Measurements from ENCODE around the gene NAV2.

Gene NAV2

DNA sequence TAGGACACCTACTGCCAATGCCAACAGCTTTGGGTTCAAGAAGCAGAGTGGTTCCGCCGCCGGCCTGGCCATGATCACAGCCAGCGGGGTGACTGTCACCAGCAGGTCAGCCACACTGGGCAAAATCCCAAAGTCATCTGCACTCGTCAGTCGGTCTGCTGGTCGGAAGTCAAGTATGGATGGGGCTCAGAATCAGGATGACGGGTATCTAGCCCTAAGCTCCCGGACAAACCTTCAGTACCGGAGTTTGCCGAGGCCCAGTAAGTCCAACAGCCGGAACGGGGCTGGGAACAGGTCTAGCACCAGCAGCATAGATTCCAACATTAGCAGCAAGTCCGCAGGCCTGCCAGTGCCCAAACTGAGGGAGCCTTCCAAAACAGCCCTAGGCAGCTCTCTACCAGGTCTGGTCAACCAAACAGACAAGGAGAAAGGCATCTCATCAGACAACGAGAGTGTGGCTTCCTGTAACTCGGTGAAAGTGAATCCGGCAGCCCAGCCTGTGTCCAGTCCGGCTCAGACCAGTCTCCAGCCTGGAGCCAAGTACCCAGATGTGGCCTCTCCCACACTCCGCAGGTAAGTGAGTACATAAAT lies 332.6 kb downstream of the NAV2 start:
- ATAC-seq: no peak
- H3K4me3 Mint-ChIP-seq: no peak overlapping the region
- H3K36me3 Mint-ChIP-seq: no peaks in the 10 kb centered on the region
- DNase-seq (ENCODE audit: low spot score in 2 of 2): no peak
- no peaks in the 10 kb centered on the region for H3K4me1 Mint-ChIP-seq
- no peaks in the 10 kb centered on the region for H3K9me3 Mint-ChIP-seq
- no peak overlapping the region for H3K27ac Mint-ChIP-seq

DNA sequence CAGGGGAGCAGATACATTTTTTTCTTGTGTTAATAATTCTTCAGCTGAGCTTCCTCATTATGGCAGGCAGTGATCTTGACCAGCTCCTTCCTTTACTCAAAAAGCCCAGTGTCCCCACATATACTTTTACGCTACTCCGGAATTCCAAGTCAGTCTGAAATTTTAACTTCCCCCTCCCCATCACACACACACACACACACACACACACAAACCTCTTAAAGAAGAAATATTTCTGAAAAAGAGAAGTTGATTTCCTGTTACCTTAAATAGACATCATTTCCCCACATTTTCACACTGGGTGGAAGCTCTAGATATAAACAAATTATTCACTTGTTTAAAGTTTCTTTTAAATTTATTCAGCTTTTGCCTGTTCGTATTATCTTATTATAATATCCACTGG lies 333.8 kb downstream of the NAV2 start:
- no peak overlapping the region for H3K27ac Mint-ChIP-seq
- no peaks in the 10 kb centered on the region for H3K36me3 Mint-ChIP-seq
- DNase-seq (ENCODE audit: low spot score in 2 of 2) (no peak), ATAC-seq (no peak)
- no peaks in the 10 kb centered on the region for H3K4me1 Mint-ChIP-seq
- no peaks in the 10 kb centered on the region for H3K9me3 Mint-ChIP-seq
- H3K4me3 Mint-ChIP-seq: no peak overlapping the region

DNA sequence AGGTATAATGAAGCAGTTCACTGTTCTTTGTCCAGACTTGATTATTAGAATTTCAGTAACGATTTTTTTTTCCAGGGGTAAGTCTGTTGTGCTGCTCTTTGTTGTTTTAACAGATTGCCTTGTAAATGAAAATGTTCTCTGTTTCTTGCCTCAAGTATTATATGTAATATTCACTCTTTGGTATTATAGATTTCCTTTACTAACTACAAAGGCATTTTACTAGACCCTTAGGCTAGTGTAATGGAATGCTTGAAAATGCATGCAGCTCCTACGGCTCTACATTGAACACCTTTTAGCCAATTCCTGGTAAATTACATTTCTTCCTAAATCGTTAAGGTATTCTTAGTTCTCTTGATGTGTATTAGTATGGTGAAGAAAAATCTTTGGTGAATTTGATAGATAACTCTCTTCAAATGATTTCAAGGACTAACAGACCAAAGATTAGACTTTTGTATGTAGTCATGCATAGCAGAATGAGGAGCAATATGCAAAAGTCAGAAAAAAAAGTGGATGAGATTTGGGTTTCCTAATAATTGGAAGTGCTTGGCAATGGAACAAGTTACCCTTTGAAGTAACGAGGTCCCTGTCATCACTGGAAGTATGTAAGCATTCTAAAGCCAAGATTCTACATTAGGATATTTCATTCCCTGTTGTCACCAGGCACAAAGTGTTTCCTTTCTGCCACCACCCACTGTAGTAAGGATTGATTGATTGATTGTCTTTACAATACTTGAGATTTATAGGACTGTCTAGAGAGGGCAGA lies 334.6 kb downstream of the NAV2 start:
- ATAC-seq (no peak), DNase-seq (ENCODE audit: low spot score in 2 of 2) (no peak)
- no peak overlapping the region for H3K4me3 Mint-ChIP-seq
- H3K4me1 Mint-ChIP-seq: no peaks in the 10 kb centered on the region
- H3K27ac Mint-ChIP-seq: no peak overlapping the region
- no peaks in the 10 kb centered on the region for H3K36me3 Mint-ChIP-seq
- no peaks in the 10 kb centered on the region for H3K9me3 Mint-ChIP-seq

DNA sequence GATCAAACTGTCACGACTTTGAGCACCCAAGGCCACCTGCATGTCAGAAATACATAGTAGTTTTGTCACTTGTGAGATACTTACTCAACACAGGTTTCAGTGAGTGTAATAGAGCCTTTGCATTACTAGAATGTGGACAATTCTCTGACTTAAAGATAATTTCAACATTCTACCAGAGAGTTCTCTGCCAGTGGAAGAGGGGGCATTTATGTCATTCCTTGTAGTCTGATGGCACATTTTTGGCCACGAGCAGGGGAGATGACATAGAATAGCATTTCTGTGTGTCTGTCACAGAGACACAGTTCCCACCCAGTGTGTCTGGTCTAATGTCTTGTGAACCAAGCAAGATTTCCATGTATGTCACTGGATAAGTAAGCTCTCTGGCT lies 335.1 kb downstream of the NAV2 start:
- DNase-seq (ENCODE audit: low spot score in 2 of 2): no peak
- H3K27ac Mint-ChIP-seq: no peak overlapping the region
- no peak for ATAC-seq

DNA sequence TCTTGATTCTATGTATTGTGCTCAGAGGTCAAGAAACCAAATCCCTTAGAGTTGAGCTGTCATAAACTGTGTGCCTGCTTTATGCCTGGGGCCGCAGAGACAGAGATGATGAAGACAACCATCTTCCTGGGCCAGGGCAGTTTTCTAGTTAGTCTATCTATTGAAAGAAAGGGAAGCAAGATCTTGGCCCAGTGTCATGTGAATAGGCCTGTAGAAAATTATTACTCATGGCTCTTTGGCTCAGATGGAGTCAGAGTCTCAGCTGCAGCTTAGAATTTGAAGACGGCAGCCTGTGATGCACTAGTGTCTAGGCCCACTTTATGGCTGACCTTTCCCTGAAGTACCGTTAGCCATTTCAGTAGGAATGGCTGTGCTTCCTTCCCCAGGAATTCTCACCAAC lies 335.6 kb downstream of the NAV2 start:
- no peak overlapping the region for H3K27ac Mint-ChIP-seq
- no peaks in the 10 kb centered on the region for H3K9me3 Mint-ChIP-seq
- ATAC-seq (no peak), DNase-seq (ENCODE audit: low spot score in 2 of 2) (no peak)
- H3K4me1 Mint-ChIP-seq: no peaks in the 10 kb centered on the region
- H3K4me3 Mint-ChIP-seq: no peak overlapping the region
- H3K36me3 Mint-ChIP-seq: no peaks in the 10 kb centered on the region

More for the DNA sequence above, 335.1 kb downstream of the NAV2 start:
- Mint-ChIP-seq H3K36me3 (no peaks in the 10 kb centered on the region), H3K4me3 (no peak overlapping the region), H3K4me1 (no peaks in the 10 kb centered on the region), H3K9me3 (no peaks in the 10 kb centered on the region)

DNA sequence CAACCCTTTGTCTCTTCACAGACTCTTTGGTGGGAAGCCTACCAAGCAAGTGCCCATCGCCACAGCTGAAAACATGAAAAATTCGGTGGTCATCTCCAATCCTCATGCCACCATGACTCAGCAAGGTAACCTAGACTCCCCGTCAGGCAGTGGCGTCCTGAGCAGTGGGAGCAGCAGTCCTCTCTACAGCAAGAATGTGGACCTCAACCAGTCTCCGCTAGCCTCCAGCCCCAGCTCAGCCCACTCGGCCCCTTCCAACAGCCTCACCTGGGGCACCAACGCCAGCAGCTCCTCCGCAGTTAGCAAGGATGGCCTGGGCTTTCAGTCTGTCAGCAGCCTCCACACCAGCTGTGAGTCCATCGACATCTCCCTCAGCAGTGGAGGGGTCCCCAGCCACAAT lies 336.1 kb downstream of the NAV2 start:
- H3K9me3 Mint-ChIP-seq: no peaks in the 10 kb centered on the region
- ATAC-seq (no peak), DNase-seq (ENCODE audit: low spot score in 2 of 2) (no peak)
- H3K27ac Mint-ChIP-seq: no peak overlapping the region
- H3K36me3 Mint-ChIP-seq: no peaks in the 10 kb centered on the region
- no peaks in the 10 kb centered on the region for H3K4me1 Mint-ChIP-seq
- no peak overlapping the region for H3K4me3 Mint-ChIP-seq

DNA sequence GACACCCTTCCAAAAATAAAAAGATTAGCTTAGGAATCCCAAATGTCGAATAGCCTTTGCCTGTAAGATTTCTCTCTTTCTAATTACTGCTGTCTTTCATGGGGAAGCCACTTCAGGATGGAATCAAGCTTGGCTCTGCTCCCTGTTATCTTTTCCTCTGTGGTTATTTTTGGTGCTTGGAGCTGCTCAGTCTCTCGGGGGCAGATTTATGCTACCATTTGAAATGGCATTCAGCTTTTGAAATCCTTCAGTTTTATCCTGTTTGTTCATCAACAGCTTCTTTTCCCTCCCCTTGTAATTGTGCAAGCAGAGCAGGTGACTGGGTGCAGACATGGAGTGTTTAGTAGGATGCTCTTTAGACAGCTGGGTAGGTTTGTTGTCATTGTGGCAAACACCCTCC lies 336.6 kb downstream of the NAV2 start:
- ATAC-seq (no peak), DNase-seq (ENCODE audit: low spot score in 2 of 2) (no peak)
- H3K4me1 Mint-ChIP-seq: no peaks in the 10 kb centered on the region
- no peaks in the 10 kb centered on the region for H3K36me3 Mint-ChIP-seq
- H3K27ac Mint-ChIP-seq: no peak overlapping the region
- H3K4me3 Mint-ChIP-seq: no peak overlapping the region
- no peaks in the 10 kb centered on the region for H3K9me3 Mint-ChIP-seq

DNA sequence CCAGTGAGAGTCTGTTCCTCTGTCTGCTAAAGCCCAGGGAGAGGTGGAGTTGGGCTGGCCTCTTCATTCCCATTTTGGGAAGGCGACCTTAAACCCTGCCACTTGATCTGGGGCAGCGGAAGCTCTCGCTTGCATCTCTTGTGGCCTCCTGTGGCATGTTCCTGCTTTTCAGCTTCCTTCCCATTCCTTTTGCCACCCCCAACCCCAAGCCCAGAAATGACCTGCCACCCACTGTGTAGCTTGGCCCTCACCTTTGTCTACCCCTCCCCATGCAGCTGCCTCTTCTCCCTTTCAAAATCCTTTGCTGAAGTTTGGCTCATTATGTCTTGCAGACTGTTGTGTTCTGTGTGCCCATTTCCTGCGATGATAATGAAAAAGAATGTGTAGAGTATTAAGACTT lies 337.4 kb downstream of the NAV2 start:
- Mint-ChIP-seq H3K36me3 (no peaks in the 10 kb centered on the region), H3K4me1 (no peaks in the 10 kb centered on the region), H3K27ac (no peak overlapping the region), H3K9me3 (no peaks in the 10 kb centered on the region), H3K4me3 (no peak overlapping the region)
- DNase-seq (ENCODE audit: low spot score in 2 of 2) (no peak), ATAC-seq (no peak)

DNA sequence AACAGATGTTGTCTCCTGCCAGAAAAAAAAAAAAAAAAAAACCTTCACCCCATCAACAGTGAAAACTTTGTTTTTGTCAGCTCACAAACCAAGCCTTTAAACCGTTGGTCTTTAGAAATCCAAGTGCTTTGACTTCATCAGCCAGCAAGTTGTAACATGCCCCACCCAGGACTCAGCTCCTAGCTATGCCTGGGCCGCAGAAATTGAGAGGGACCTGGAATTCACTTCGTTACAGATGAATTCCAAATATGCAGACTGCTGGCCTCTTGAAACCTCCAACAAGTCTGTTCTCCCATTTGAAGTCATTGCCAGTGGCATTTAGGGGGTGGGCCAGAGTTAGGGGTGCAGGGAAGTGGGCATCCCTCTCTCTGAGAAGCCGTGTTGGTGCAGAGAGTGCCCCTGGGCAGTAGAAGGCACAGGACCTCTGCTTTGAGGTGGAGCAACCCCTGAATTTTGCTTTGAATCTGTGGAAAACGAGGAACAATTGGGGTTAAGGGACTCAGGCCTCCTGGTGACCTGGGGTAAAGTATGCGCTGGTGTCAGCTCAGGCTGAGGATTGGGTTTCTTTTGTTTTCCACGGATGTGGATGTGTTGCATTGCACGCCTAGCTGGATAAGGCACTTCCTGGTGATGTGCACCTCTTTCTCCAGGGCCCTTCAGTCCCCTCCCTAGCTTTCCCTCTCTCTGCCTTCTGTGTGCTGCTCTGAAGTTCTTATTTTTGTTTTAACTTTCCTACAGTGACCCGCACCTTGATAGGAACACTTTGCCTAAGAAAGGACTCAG lies 338.1 kb downstream of the NAV2 start:
- ATAC-seq: no peak
- Mint-ChIP-seq H3K9me3 (no peaks in the 10 kb centered on the region), H3K4me1 (no peaks in the 10 kb centered on the region), H3K4me3 (no peak overlapping the region), H3K27ac (no peak overlapping the region), H3K36me3 (no peaks in the 10 kb centered on the region)
- no peak for DNase-seq (ENCODE audit: low spot score in 2 of 2)

DNA sequence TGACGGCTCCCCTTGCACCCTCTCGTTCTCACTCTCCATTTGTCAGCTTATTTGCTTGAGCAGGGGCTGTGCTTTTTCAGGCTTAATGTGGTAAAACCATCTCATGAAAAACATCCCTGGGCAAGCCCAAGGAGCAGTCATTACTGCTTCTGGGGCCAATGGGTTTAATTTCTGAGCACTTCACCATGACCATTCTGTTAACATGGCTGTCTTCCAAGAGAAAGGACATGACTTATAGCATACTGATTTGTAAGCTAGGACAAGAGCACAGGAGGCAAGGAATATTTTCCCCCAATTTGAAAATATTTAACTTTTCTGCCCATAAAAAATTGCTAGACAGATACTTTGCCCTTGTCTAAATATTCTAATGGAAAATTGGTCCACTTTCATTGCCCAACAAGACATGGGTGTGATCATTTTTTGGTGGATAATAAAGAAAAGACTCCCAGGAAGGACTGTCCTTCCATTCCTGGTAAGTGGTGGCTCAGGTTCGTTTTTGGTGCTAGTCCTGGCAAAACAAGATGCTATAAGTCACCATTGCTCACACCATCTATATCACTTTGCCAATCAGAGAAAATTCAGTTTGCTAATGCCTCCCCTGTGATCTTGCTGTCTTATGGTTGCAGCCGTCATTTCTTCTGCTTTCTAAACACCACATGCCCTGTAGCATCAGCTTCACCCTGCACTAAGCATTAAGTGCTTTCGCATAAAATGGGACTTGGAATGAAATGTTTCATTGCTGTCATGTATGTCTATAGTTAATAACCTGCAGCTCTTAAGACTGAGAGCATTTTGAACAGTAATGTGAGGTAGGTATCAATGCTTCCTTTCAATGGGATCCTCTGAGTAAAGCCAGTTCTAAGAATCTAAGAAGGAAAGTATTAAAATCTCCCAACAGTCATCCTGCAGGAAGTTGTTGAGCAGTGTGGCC lies 339.1 kb downstream of the NAV2 start:
- no peak for ATAC-seq
- Mint-ChIP-seq H3K9me3 (no peaks in the 10 kb centered on the region), H3K4me1 (no peaks in the 10 kb centered on the region), H3K36me3 (no peaks in the 10 kb centered on the region), H3K4me3 (no peak overlapping the region), H3K27ac (no peak overlapping the region)
- no peak for DNase-seq (ENCODE audit: low spot score in 2 of 2)

DNA sequence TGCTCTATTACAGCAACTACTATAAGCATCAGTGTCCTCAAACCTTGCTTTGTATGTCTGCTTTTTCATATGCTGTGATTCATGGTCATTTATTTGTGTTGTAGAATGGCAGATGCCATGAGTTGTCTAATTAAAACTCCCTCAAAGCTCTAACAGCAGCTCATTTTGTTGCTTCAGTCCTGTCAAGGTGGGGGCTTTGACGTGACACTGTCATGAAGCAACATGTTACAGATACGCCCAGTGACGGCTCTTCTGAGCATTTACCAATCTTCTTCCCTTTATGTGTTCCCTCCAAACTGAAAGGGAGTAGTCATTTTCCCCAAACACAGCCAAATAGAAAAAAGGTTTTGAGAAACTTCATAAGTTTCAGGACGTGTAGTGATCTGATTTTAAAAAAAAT lies 340.9 kb downstream of the NAV2 start:
- Mint-ChIP-seq H3K27ac (no peak overlapping the region), H3K9me3 (no peaks in the 10 kb centered on the region), H3K4me3 (no peak overlapping the region), H3K36me3 (no peaks in the 10 kb centered on the region), H3K4me1 (no peaks in the 10 kb centered on the region)
- no peak for DNase-seq (ENCODE audit: low spot score in 2 of 2)
- no peak for ATAC-seq

DNA sequence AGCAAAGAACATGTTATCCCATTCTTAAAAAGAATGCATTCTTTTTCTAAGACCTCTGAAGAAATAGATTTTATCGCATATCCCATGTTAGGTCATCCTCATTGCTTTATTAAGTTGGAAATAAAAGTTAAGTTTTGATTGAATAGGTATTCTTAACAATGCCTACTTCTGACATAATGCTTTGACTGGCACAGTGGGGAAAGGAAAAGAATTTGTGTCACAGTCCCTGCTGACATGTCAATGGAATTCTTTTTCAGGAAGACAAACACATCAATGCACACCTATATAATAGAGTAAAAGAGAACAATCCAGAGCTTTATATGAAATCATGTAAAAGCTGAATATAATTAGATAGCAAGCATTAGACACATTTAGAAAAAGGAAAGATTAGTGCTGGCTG lies 341.9 kb downstream of the NAV2 start:
- no peak overlapping the region for H3K4me3 Mint-ChIP-seq
- ATAC-seq: no peak

DNA sequence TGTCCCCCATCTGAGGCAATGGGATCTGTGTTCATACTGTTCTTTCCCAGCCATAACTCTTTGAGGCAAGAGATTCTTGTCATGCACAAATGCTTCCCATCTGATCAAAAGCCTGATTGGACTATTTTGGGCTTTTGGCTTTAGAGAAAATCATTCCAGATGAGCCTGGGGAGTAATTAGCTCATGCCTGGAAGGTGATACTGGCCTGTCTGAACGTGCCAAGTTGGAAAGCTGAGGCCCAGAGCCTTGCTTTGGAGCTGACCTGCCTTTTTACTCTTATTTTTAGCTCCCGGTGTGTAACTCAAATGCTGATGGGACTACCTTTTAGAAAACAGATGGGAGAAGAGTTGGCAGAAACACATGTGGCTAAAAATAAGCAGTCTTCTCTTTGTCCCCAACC lies 342.7 kb downstream of the NAV2 start:
- Mint-ChIP-seq H3K9me3 (no peaks in the 10 kb centered on the region), H3K27ac (no peak overlapping the region), H3K36me3 (no peaks in the 10 kb centered on the region), H3K4me1 (no peaks in the 10 kb centered on the region), H3K4me3 (no peak overlapping the region)
- no peak for DNase-seq (ENCODE audit: low spot score in 2 of 2)
- no peak for ATAC-seq

More for the DNA sequence above, 341.9 kb downstream of the NAV2 start:
- Mint-ChIP-seq H3K9me3 (no peaks in the 10 kb centered on the region), H3K4me1 (no peaks in the 10 kb centered on the region), H3K36me3 (no peaks in the 10 kb centered on the region), H3K27ac (no peak overlapping the region)
- DNase-seq (ENCODE audit: low spot score in 2 of 2): no peak

DNA sequence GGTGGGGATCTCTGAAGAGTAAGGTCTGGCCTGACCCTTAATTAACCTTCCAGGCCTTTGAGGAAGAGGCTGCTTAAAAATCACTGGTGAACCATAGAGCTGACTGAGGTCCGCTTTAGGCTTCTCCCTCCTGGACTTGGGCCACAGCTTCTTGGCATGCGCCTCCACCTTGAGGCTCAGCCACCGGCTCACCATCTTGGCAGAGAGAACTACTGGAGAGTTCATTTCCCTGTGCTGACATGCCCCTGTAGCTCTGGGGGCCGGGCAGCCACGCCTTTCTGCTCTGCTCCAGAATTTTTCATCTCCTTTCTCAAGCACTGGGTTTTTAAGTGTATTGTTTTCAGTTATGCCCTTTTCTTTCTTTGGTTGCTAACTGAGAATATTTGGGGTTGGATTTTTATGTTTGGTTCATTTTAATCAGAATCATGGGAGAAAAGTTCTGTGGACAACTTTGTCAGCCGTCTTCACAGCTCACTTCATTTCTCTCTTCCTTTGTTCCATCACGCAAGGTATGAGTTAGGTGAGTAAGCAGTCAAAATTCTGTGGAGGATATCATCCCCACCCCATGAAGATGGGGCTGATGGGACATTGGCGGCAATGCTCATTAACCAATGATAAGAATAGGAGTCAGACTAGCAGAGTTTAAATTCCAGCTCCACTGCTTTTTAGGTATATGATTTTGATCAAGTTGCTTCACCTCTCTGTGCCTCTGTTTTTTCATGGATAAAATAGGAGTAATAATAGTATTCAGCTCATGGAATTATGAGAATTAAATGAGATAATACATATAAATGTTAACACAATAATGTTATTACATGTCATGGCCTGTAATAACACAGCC lies 343.7 kb downstream of the NAV2 start:
- Mint-ChIP-seq H3K9me3 (no peaks in the 10 kb centered on the region), H3K27ac (no peak overlapping the region), H3K4me3 (no peak overlapping the region), H3K36me3 (no peaks in the 10 kb centered on the region), H3K4me1 (no peaks in the 10 kb centered on the region)
- ATAC-seq: no peak
- DNase-seq (ENCODE audit: low spot score in 2 of 2): no peak
